MM.1S (cell line): ENCODE measurements around the gene TADA2A.

Source experiments
- DNase-seq: peaks from one replicate; pipeline ENCODE4 v3.0.0-alpha.2; 2015
- H2AFZ ChIP-seq: fragments of 300-600 bp; sonication (generic); 2 replicates; pipeline ENCODE4 v1.6.0; 2016; ENCODE audit warnings: antibody characterized with exemption, low read length
- H3F3A ChIP-seq: fragments of 300-600 bp; sonication (generic); 2 replicates; pipeline ENCODE4 v1.6.1; 2016; ENCODE audit warnings: mild to moderate bottlenecking, antibody characterized with exemption, low read length, moderate library complexity, mixed read lengths; ENCODE audit not compliant: insufficient read depth
- H3K27ac ChIP-seq: fragments of 300-600 bp; sonication (generic); 2 replicates; pipeline ENCODE4 v1.5.1; 2016; ENCODE audit warnings: mild to moderate bottlenecking, low read length
- H3K27me3 ChIP-seq: fragments of 300-600 bp; sonication (generic); replicated peaks from 2 replicates; pipeline ENCODE4 v1.6.0; 2016; ENCODE audit warnings: low read length; ENCODE audit not compliant: insufficient read depth
- H3K36me3 ChIP-seq: fragments of 300-600 bp; sonication (generic); replicated peaks from 2 replicates; pipeline ENCODE4 v1.6.1; 2016; ENCODE audit warnings: mild to moderate bottlenecking, low read length, mixed read lengths; ENCODE audit not compliant: insufficient read depth
- H3K4me1 ChIP-seq: fragments of 300-600 bp; sonication (generic); 2 replicates; pipeline ENCODE4 v1.6.1; 2016; ENCODE audit warnings: low read length, mixed read lengths
- H3K4me2 ChIP-seq: fragments of 300-600 bp; sonication (generic); 2 replicates; pipeline ENCODE4 v1.6.0; 2016; ENCODE audit warnings: low read depth, low read length
- H3K4me3 ChIP-seq: fragments of 300-600 bp; sonication (generic); 2 replicates; pipeline ENCODE4 v1.5.1; 2016; ENCODE audit warnings: low read length, mixed read lengths
- H3K79me2 ChIP-seq: fragments of 300-600 bp; sonication (generic); 2 replicates; pipeline ENCODE4 v1.6.1; 2016; ENCODE audit warnings: mixed run types, low read length, mixed read lengths
- H3K9ac ChIP-seq: fragments of 300-600 bp; sonication (generic); 2 replicates; pipeline ENCODE4 v1.6.1; 2016; ENCODE audit warnings: low read length, mixed read lengths
- H3K9me2 ChIP-seq: fragments of 300-600 bp; sonication (generic); replicated peaks from 2 replicates; pipeline ENCODE4 v1.6.1; 2016; ENCODE audit warnings: mild to moderate bottlenecking, low read length, mixed read lengths; ENCODE audit not compliant: insufficient read depth
- H3K9me3 ChIP-seq: fragments of 300-600 bp; sonication (generic); replicated peaks from 2 replicates; pipeline ENCODE4 v1.6.1; 2016; ENCODE audit warnings: mild to moderate bottlenecking, low read length, mixed read lengths; ENCODE audit not compliant: insufficient read depth
- H4K20me1 ChIP-seq: fragments of 300-600 bp; sonication (generic); 2 replicates; pipeline ENCODE4 v1.6.1; 2016; ENCODE audit warnings: mild to moderate bottlenecking, low read length, moderate library complexity, mixed read lengths; ENCODE audit not compliant: insufficient read depth
- EZH2 ChIP-seq: fragments of 300-600 bp; sonication (generic); optimal IDR thresholded peaks from 2 replicates; pipeline ENCODE3; 2017; ENCODE audit warnings: low read depth, mild to moderate bottlenecking, antibody characterized with exemption, low read length, mixed read lengths
- EZH2phosphoT487 ChIP-seq: fragments of 300-600 bp; sonication (generic); IDR thresholded peaks from 2 replicates; pipeline ENCODE4 v1.6.1; 2018; ENCODE audit warnings: antibody characterized with exemption, low read length
- TF ChIP-seq, protein P1 (sequence below): fragments of 300-600 bp; sonication (generic); IDR thresholded peaks from 2 replicates; pipeline ENCODE4 v1.5.1; 2016; ENCODE audit warnings: antibody characterized with exemption, low read length, mixed read lengths

TADA2A gene

DNA sequence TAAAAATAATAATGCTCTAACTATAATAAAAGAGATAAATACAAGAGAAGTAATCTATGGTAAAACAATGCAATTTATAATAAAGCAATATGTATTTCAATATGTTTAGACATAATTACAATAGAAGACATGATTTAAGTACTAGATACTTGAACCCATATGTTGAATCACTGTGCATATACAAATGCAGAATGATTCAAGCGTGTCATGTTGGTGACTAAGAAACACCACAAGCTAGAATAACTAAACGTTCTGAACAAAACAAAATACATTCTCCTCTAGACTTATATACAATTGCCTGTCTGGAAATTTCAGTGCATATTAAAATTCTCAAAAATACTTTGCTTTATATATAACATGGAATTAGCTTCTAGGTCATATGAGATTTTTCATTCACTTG is 11.2 kb downstream of the TADA2A start:
- no peaks in the 10 kb centered on the region for H3K36me3 ChIP-seq
- peaks cover 16% of the 10 kb centered on the region; the same call in 1 of the 2 replicates for H3K79me2 ChIP-seq
- H4K20me1 ChIP-seq = no peaks in the 10 kb centered on the region
- H3K9me2 ChIP-seq = no peaks in the 10 kb centered on the region
- TF ChIP-seq EZH2phosphoT487 (no peak), EZH2 (no peak)
- TF ChIP-seq, protein P1, sequence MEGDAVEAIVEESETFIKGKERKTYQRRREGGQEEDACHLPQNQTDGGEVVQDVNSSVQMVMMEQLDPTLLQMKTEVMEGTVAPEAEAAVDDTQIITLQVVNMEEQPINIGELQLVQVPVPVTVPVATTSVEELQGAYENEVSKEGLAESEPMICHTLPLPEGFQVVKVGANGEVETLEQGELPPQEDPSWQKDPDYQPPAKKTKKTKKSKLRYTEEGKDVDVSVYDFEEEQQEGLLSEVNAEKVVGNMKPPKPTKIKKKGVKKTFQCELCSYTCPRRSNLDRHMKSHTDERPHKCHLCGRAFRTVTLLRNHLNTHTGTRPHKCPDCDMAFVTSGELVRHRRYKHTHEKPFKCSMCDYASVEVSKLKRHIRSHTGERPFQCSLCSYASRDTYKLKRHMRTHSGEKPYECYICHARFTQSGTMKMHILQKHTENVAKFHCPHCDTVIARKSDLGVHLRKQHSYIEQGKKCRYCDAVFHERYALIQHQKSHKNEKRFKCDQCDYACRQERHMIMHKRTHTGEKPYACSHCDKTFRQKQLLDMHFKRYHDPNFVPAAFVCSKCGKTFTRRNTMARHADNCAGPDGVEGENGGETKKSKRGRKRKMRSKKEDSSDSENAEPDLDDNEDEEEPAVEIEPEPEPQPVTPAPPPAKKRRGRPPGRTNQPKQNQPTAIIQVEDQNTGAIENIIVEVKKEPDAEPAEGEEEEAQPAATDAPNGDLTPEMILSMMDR = no peak
- no peak overlapping the region for H3K4me2 ChIP-seq
- no peaks in the 10 kb centered on the region for H3K27me3 ChIP-seq
- H3K9me3 ChIP-seq = no peaks in the 10 kb centered on the region
- no peak overlapping the region for H3K4me3 ChIP-seq
- H3F3A ChIP-seq = no peaks in the 10 kb centered on the region
- H3K4me1 ChIP-seq = no peaks in the 10 kb centered on the region
- no peak overlapping the region for H3K27ac ChIP-seq
- DNase-seq = no peak
- H3K9ac ChIP-seq = no peak overlapping the region
- H2AFZ ChIP-seq = no peak overlapping the region

DNA sequence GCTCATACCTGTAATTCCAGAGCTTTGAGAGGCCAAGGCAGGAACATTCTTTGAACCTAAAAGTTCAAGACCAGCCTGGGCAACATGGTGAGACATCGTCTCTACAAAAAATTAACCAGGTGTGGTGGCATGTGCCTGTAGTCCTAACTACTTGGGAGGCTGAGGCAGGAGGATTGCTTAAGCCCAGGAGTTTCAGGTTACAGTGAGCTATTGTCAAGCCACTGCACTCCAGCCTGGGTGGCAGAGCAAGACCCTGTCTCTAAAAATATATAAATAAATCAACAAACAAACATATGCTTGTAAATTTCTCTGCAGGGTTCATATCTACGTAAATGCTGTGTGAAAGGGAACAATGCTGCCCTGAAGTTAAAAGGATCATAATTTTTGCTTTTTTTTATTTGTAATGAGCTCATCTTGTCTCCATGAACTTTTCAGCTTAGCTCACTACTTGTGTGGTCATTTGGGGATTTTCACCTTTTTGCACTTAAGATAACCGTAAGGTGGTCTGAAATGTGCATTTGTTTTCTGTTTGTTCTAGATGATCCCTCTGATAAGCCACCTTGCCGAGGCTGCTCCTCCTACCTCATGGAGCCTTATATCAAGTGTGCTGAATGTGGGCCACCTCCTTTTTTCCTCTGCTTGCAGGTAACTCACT is 16.4 kb downstream of the TADA2A start:
- no peaks in the 10 kb centered on the region for H3K9me2 ChIP-seq
- no peak overlapping the region for H3K4me2 ChIP-seq
- TF ChIP-seq EZH2 = no peak
- TF ChIP-seq, protein P1 = no peak
- TF ChIP-seq EZH2phosphoT487 = no peak
- DNase-seq = no peak
- H3K9me3 ChIP-seq = no peaks in the 10 kb centered on the region
- no peaks in the 10 kb centered on the region for H3F3A ChIP-seq
- H3K27me3 ChIP-seq = no peaks in the 10 kb centered on the region
- no peak overlapping the region for H3K4me3 ChIP-seq
- no peaks in the 10 kb centered on the region for H3K79me2 ChIP-seq
- no peak overlapping the region for H3K27ac ChIP-seq
- H2AFZ ChIP-seq = no peak overlapping the region
- no peaks in the 10 kb centered on the region for H3K4me1 ChIP-seq
- H3K9ac ChIP-seq = no peak overlapping the region
- no peaks in the 10 kb centered on the region for H4K20me1 ChIP-seq
- no peaks in the 10 kb centered on the region; the same call in 1 of the 2 replicates for H3K36me3 ChIP-seq

DNA sequence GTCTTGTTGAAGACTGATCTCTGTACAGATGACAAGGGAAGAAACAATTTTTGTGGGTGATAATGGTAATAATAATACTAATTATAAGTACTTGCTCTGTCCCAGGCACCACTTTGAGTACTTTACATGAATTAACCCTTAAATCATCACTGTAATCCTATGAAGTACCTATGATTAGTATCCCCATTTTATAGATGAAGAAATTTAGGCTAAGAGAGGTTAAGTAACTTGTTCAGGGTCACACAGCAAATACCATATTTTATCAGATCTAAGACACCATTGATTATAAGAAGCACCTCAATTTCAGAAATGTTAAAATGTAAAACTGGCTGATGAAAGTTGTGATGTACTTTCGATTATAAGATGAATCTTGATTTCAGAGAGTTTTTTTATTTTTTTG is 18.6 kb downstream of the TADA2A start:
- H3K27ac ChIP-seq = no peak overlapping the region
- H3F3A ChIP-seq = 0 out of 2 replicates have a peak, but pooled peaks cover 5% of the 10 kb centered on the region
- no peaks in the 10 kb centered on the region for H3K9me2 ChIP-seq
- no peaks in the 10 kb centered on the region for H4K20me1 ChIP-seq
- no peak overlapping the region for H3K9ac ChIP-seq
- no peak overlapping the region for H3K4me2 ChIP-seq
- no peaks in the 10 kb centered on the region for H3K27me3 ChIP-seq
- H3K79me2 ChIP-seq = no peaks in the 10 kb centered on the region
- H3K4me3 ChIP-seq = no peak overlapping the region
- TF ChIP-seq EZH2 = no peak
- TF ChIP-seq EZH2phosphoT487 = no peak
- TF ChIP-seq, protein P1 = no peak
- no peak for DNase-seq
- H2AFZ ChIP-seq = no peak overlapping the region
- peaks cover 7% of the 10 kb centered on the region; the same call in 1 of the 2 replicates for H3K4me1 ChIP-seq
- peaks cover 4% of the 10 kb centered on the region; the same call in 1 of the 2 replicates for H3K36me3 ChIP-seq
- no peaks in the 10 kb centered on the region for H3K9me3 ChIP-seq
